ENCODE measurements around the gene DNAH6. TPM values are rescaled to one million over a fixed set of nuclear protein-coding genes. Genes with fewer than 3 reads are reported as not detected.
"Not testable (repeated sequence)": the region's sequence is repeated elsewhere in the genome, so short reads cannot be mapped to it uniquely, and the experiment has no call there.

DNAH6 gene
- total RNA-seq = under 1 TPM in 1 of 2 donors, not detected in 1; 0.85 TPM

GRCh38 chr2:84516234-84516986, at the start of gene DNAH6:
Gene DNAH6 (plus strand): TSS chr2:84516498. CDS start chr2:84517827, 1,329 bp downstream.
- no peak for TF ChIP-seq CTCF (IDR thresholded peaks at IDR 0.05)
- Histone ChIP-seq H3K27ac (no peak within 1 kb of the TSS), H3K27me3 (replicated peaks; ENCODE audit: insufficient read depth) (no peaks in the 10 kb centered on the region), H3K4me1 (ENCODE audit: control insufficient read depth in 1 of 2, low read depth in 2 of 2) (no peaks in the 10 kb centered on the region), H3K9me3 (peaks cover 2% of the 10 kb centered on the region), H3K4me3 (peak within 1 kb of the TSS; percentile 68), H3K36me3 (no peaks in the 10 kb centered on the region)
- DNase-seq (ENCODE audit: low spot score) (peak; percentile 75), ATAC-seq (ENCODE audit: insufficient number of reproducible peaks, low FRiP score, low read depth) (peak; percentile 88)

GRCh38 chr2:84467389-84467788, 48.9 kb upstream of the DNAH6 start:
- no peak for TF ChIP-seq CTCF (IDR thresholded peaks at IDR 0.05)
- H3K36me3 ChIP-seq = no peaks in the 10 kb centered on the region
- H3K27me3 ChIP-seq (replicated peaks; ENCODE audit: insufficient read depth) = no peaks in the 10 kb centered on the region
- H3K4me1 ChIP-seq (ENCODE audit: control insufficient read depth in 1 of 2, low read depth in 2 of 2) = no peaks in the 10 kb centered on the region
- H3K4me3 ChIP-seq = no peak overlapping the region
- H3K27ac ChIP-seq = no peak overlapping the region
- no peaks in the 10 kb centered on the region for H3K9me3 ChIP-seq
- ATAC-seq (ENCODE audit: insufficient number of reproducible peaks, low FRiP score, low read depth) (no peak), DNase-seq (ENCODE audit: low spot score) (no peak)

- ATAC-seq (ENCODE audit: insufficient number of reproducible peaks, low FRiP score, low read depth); H3K36me3 ChIP-seq; H3K4me1 ChIP-seq (ENCODE audit: control insufficient read depth in 1 of 2, low read depth in 2 of 2); H3K9me3 ChIP-seq; DNase-seq (ENCODE audit: low spot score); H3K27ac ChIP-seq; H3K4me3 ChIP-seq; H3K27me3 ChIP-seq (replicated peaks; ENCODE audit: insufficient read depth): not testable (repeated sequence)
Observed at GRCh38 chr2:84472423-84472822, 43.9 kb upstream of the DNAH6 start.

GRCh38 chr2:84472856-84473565, 43.3 kb upstream of the DNAH6 start:
- no peak overlapping the region for H3K27ac ChIP-seq
- no peaks in the 10 kb centered on the region for H3K4me1 ChIP-seq (ENCODE audit: control insufficient read depth in 1 of 2, low read depth in 2 of 2)
- no peak overlapping the region for H3K4me3 ChIP-seq
- H3K9me3 ChIP-seq = peaks cover 7% of the 10 kb centered on the region
- H3K27me3 ChIP-seq (replicated peaks; ENCODE audit: insufficient read depth) = no peaks in the 10 kb centered on the region
- H3K36me3 ChIP-seq = no peaks in the 10 kb centered on the region
- ATAC-seq (ENCODE audit: insufficient number of reproducible peaks, low FRiP score, low read depth) = no peak
- no peak for TF ChIP-seq CTCF (IDR thresholded peaks at IDR 0.05)
- no peak for DNase-seq (ENCODE audit: low spot score)

GRCh38 chr2:84474176-84474575, 42.1 kb upstream of the DNAH6 start:
- no peaks in the 10 kb centered on the region for H3K27me3 ChIP-seq (replicated peaks; ENCODE audit: insufficient read depth)
- H3K4me1 ChIP-seq (ENCODE audit: control insufficient read depth in 1 of 2, low read depth in 2 of 2) = no peaks in the 10 kb centered on the region
- no peak overlapping the region for H3K4me3 ChIP-seq
- no peak for TF ChIP-seq CTCF (IDR thresholded peaks at IDR 0.05)
- no peak overlapping the region for H3K27ac ChIP-seq
- peaks cover 7% of the 10 kb centered on the region for H3K9me3 ChIP-seq
- H3K36me3 ChIP-seq = no peaks in the 10 kb centered on the region
- DNase-seq (ENCODE audit: low spot score) (no peak), ATAC-seq (ENCODE audit: insufficient number of reproducible peaks, low FRiP score, low read depth) (no peak)

Data from thoracic aorta (tissue), 2 donors.